ENCODE measurements around the gene PACRG. TPM values are rescaled to one million over a fixed set of nuclear protein-coding genes. Genes with fewer than 3 reads are reported as not detected.

Gene PACRG
- total and polyA plus RNA-seq, 8 donors: 1.5 to 6.8 (median 4.6) TPM

- Histone ChIP-seq H3K4me3 (no peak overlapping the region), H3K9me3 (peaks cover 0 to 4% of the 10 kb centered on the region in 2 donors), H3K4me1 (no peaks in the 10 kb centered on the region), H3K27ac (no peak overlapping the region), H3K36me3 (no peaks in the 10 kb centered on the region), H3K27me3 (no peaks in the 10 kb centered on the region)
- no peak for TF ChIP-seq CTCF (IDR thresholded peaks at IDR 0.05)
- DNase-seq (no peak), ATAC-seq (no peak)
- intact Hi-C loops (cut with DNase I): no loop called here
These were observed 236.1 kb downstream of the PACRG start for GRCh38 chr6:162963861-162964260.

GRCh38 chr6:162964488-162965140 lies 236.8 kb downstream of the PACRG start:
- peak in 3 of 4 donors; percentile 57 to 92 (median 86) for DNase-seq
- Histone ChIP-seq H3K4me3 (no peak overlapping the region), H3K4me1 (no peaks in the 10 kb centered on the region), H3K9me3 (peaks cover 0 to 4% of the 10 kb centered on the region in 2 donors), H3K27me3 (no peaks in the 10 kb centered on the region), H3K36me3 (no peaks in the 10 kb centered on the region), H3K27ac (no peak overlapping the region)
- peak; percentile 78 for ATAC-seq
- no peak for TF ChIP-seq CTCF (IDR thresholded peaks at IDR 0.05)
- intact Hi-C loops (cut with DNase I): no loop called here

DNA sequence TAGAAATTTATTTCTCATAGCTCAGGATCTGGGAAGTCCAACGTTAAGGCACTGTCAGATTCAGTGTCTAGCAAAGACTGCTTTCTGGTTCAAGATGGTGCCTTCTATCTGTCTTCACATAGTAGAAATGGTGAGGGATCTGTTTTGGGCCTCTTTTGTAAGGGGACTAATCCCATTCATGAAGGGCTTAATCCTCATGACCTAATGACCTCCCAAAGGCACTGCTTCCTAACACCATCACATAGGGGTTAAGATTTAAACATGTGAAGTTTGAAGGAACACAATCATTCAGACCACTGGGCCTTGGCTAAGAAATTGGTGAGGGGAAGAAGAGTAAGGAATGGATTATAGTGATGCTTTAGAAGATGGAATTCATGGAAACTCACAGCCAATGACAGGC lies 237.6 kb downstream of the PACRG start:
- Histone ChIP-seq H3K36me3 (no peaks in the 10 kb centered on the region), H3K4me1 (no peaks in the 10 kb centered on the region), H3K27me3 (no peaks in the 10 kb centered on the region), H3K9me3 (peaks cover 0 to 7% of the 10 kb centered on the region in 2 donors), H3K4me3 (no peak overlapping the region), H3K27ac (no peak overlapping the region)
- TF ChIP-seq CTCF (IDR thresholded peaks at IDR 0.05): no peak
- intact Hi-C loops (cut with DNase I): no loop called here
- ATAC-seq (no peak), DNase-seq (no peak)

- intact Hi-C loops (cut with DNase I): no loop called here
- Histone ChIP-seq H3K36me3 (no peaks in the 10 kb centered on the region), H3K4me3 (no peak overlapping the region), H3K27ac (no peak overlapping the region), H3K27me3 (no peaks in the 10 kb centered on the region), H3K9me3 (peaks cover 0 to 11% of the 10 kb centered on the region in 2 donors), H3K4me1 (no peaks in the 10 kb centered on the region)
- no peak for TF ChIP-seq CTCF (IDR thresholded peaks at IDR 0.05)
- no peak for ATAC-seq
- DNase-seq: peak in 1 of 4 donors; percentile 7
These were observed 242.5 kb downstream of the PACRG start for GRCh38 chr6:162970246-162970645.

DNA sequence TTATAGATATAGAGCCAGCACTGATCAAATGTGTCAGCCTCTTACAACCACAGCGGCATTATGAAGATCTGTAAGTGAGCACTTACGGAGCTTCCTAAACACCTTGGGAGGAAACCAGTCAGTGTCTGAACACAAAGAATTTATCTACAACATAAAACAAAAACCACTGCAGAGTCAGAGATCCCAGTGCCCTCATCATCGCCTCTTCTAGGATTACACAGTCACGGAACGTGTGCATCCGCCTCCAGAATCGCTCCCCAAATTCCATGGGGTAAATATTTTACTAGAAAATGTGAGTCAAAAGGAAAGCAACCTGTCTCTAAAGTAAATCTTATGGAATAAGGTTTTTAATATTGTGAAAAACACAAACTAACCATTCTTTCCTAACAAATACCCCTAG lies 243.6 kb downstream of the PACRG start:
- Histone ChIP-seq H3K4me1 (no peaks in the 10 kb centered on the region), H3K9me3 (peaks cover 0 to 11% of the 10 kb centered on the region in 2 donors), H3K27ac (no peak overlapping the region), H3K36me3 (no peaks in the 10 kb centered on the region), H3K27me3 (no peaks in the 10 kb centered on the region), H3K4me3 (no peak overlapping the region)
- DNase-seq (no peak), ATAC-seq (no peak)
- no peak for TF ChIP-seq CTCF (IDR thresholded peaks at IDR 0.05)
- intact Hi-C loops (cut with DNase I): no loop called here

Data from left lung (tissue), 10 donors.